ENCODE results near the gene ARID3A. TPM values are rescaled to one million over a fixed set of nuclear protein-coding genes. Genes with fewer than 3 reads are reported as not detected.

Gene ARID3A
- total RNA-seq, 1 experiment from 2014 or later, result 5.6 TPM

- POLR2A ChIA-PET (ENCODE audit: unreplicated experiment), result no interaction called here
- H3K27me3 ChIP-seq (ENCODE audit: low read length), result no peaks in the 10 kb centered on the region
- no peak overlapping the region for H3K9ac ChIP-seq (ENCODE audit: low read length)
- no peaks in the 10 kb centered on the region for H3F3A ChIP-seq (ENCODE audit: low read length, unreplicated experiment)
- no TSS peak for BruUV-seq (replicated peaks)
- no peaks in the 10 kb centered on the region for H3K4me1 ChIP-seq (ENCODE audit: insufficient read depth, low read length)
- TF ChIP-seq CTCF (conservative IDR thresholded peaks at IDR 0.05; ENCODE audit: low read depth, low read length) (peak; percentile 84), EZH2phosphoT487 (IDR thresholded peaks at IDR 0.05; ENCODE audit: borderline replicate concordance, low read length) (no peak)
- CTCF ChIA-PET, result interaction anchor here (0.6 kb wide), 1 partner anchor 16 kb away, joined by 4 read pairs; no protein-coding TSS in a partner anchor
- H3K9me2 ChIP-seq (replicated peaks; ENCODE audit: low read length), result no peaks in the 10 kb centered on the region
- peak overlapping the region; percentile 7; the same call in 1 of the 2 replicates for H3K4me2 ChIP-seq (ENCODE audit: low read length)
- H3K4me3 ChIP-seq (ENCODE audit: low read length), result no peak overlapping the region
- no peak overlapping the region for H3K27ac ChIP-seq (ENCODE audit: low read length)
- DNase-seq (peak; percentile 41), ATAC-seq (peak; percentile 53)
- no peak overlapping the region for H2AFZ ChIP-seq (ENCODE audit: low read length)
- H3K36me3 ChIP-seq (ENCODE audit: low read depth, low read length), result no peaks in the 10 kb centered on the region
- no peaks in the 10 kb centered on the region for H3K9me3 ChIP-seq (ENCODE audit: low read length)
- no peaks in the 10 kb centered on the region for H4K20me1 ChIP-seq (ENCODE audit: low read length)
- intact Hi-C loops (cut with micrococcal nuclease), result no loop called here
- no peaks in the 10 kb centered on the region for H3K79me2 ChIP-seq (ENCODE audit: low read length)
Measured at GRCh38 chr19:1001538-1002166, 75.8 kb downstream of the ARID3A start.

- H3K9ac ChIP-seq (ENCODE audit: low read length), result no peak overlapping the region
- no peaks in the 10 kb centered on the region for H4K20me1 ChIP-seq (ENCODE audit: low read length)
- no peaks in the 10 kb centered on the region for H3K9me3 ChIP-seq (ENCODE audit: low read length)
- H3K4me1 ChIP-seq (ENCODE audit: insufficient read depth, low read length), result no peaks in the 10 kb centered on the region
- intact Hi-C loops (cut with micrococcal nuclease), result no loop called here
- no peak for ATAC-seq
- no peaks in the 10 kb centered on the region for H3K9me2 ChIP-seq (replicated peaks; ENCODE audit: low read length)
- no peak overlapping the region for H3K4me3 ChIP-seq (ENCODE audit: low read length)
- H3F3A ChIP-seq (ENCODE audit: low read length, unreplicated experiment), result no peaks in the 10 kb centered on the region
- BruUV-seq (replicated peaks), result no TSS peak
- no peak overlapping the region for H2AFZ ChIP-seq (ENCODE audit: low read length)
- CTCF ChIA-PET, result interaction anchor here (0.5 to 0.6 kb wide), 2 partner anchors 119 to 154 kb away, joined by 3 to 4 read pairs; no protein-coding TSS in a partner anchor
- DNase-seq, result no peak
- H3K79me2 ChIP-seq (ENCODE audit: low read length), result no peaks in the 10 kb centered on the region
- H3K27ac ChIP-seq (ENCODE audit: low read length), result no peak overlapping the region
- no peaks in the 10 kb centered on the region for H3K27me3 ChIP-seq (ENCODE audit: low read length)
- no peak overlapping the region for H3K4me2 ChIP-seq (ENCODE audit: low read length)
- TF ChIP-seq EZH2 (IDR thresholded peaks at IDR 0.05; ENCODE audit: low read length, unreplicated experiment) (no peak), EZH2phosphoT487 (IDR thresholded peaks at IDR 0.05; ENCODE audit: borderline replicate concordance, low read length) (no peak), CTCF (conservative IDR thresholded peaks at IDR 0.05; ENCODE audit: low read depth, low read length) (no peak)
- POLR2A ChIA-PET (ENCODE audit: unreplicated experiment), result interaction anchor here (0.6 kb wide), 1 partner anchor 10 kb away, joined by 3 read pairs; no protein-coding TSS in a partner anchor
- no peaks in the 10 kb centered on the region for H3K36me3 ChIP-seq (ENCODE audit: low read depth, low read length)
Measured at GRCh38 chr19:1002600-1002999, 76.8 kb downstream of the ARID3A start.

- BruUV-seq (replicated peaks), result no TSS peak
- H3K27me3 ChIP-seq (ENCODE audit: low read length), result no peaks in the 10 kb centered on the region
- H3K79me2 ChIP-seq (ENCODE audit: low read length), result no peaks in the 10 kb centered on the region
- H3K9me2 ChIP-seq (replicated peaks; ENCODE audit: low read length), result no peaks in the 10 kb centered on the region
- ChIA-PET POLR2A (ENCODE audit: unreplicated experiment) (interaction anchor here (0.6 kb wide), 2 partner anchors 9 to 144 kb away, joined by 3 read pairs; no protein-coding TSS in a partner anchor), CTCF (interaction anchor here (0.8 kb wide), 1 partner anchor 16 kb away, joined by 4 read pairs; no protein-coding TSS in a partner anchor)
- no peaks in the 10 kb centered on the region for H3K9me3 ChIP-seq (ENCODE audit: low read length)
- no peak overlapping the region for H3K9ac ChIP-seq (ENCODE audit: low read length)
- ATAC-seq (no peak), DNase-seq (no peak)
- no peak overlapping the region for H3K4me2 ChIP-seq (ENCODE audit: low read length)
- H3F3A ChIP-seq (ENCODE audit: low read length, unreplicated experiment), result no peaks in the 10 kb centered on the region
- no peaks in the 10 kb centered on the region for H3K36me3 ChIP-seq (ENCODE audit: low read depth, low read length)
- intact Hi-C loops (cut with micrococcal nuclease), result no loop called here
- no peak overlapping the region for H2AFZ ChIP-seq (ENCODE audit: low read length)
- no peaks in the 10 kb centered on the region for H4K20me1 ChIP-seq (ENCODE audit: low read length)
- no peak overlapping the region for H3K4me3 ChIP-seq (ENCODE audit: low read length)
- no peak for TF ChIP-seq CTCF (conservative IDR thresholded peaks at IDR 0.05; ENCODE audit: low read depth, low read length)
- TF ChIP-seq EZH2phosphoT487 (IDR thresholded peaks at IDR 0.05; ENCODE audit: borderline replicate concordance, low read length), result no peak
- TF ChIP-seq EZH2 (IDR thresholded peaks at IDR 0.05; ENCODE audit: low read length, unreplicated experiment), result no peak
- no peaks in the 10 kb centered on the region for H3K4me1 ChIP-seq (ENCODE audit: insufficient read depth, low read length)
- no peak overlapping the region for H3K27ac ChIP-seq (ENCODE audit: low read length)
Measured at GRCh38 chr19:1003283-1003682, 77.4 kb downstream of the ARID3A start.
